ENCODE measurements around the gene RARRES2. TPM values are rescaled to one million over a fixed set of nuclear protein-coding genes. Genes with fewer than 3 reads are reported as not detected.
"Not testable (repeated sequence)": the region's sequence is repeated elsewhere in the genome, so short reads cannot be mapped to it uniquely, and the experiment has no call there.

The RARRES2 gene
- total RNA-seq, 4 donors from 2014 or later, result 143 to 193 (median 173) TPM

DNA sequence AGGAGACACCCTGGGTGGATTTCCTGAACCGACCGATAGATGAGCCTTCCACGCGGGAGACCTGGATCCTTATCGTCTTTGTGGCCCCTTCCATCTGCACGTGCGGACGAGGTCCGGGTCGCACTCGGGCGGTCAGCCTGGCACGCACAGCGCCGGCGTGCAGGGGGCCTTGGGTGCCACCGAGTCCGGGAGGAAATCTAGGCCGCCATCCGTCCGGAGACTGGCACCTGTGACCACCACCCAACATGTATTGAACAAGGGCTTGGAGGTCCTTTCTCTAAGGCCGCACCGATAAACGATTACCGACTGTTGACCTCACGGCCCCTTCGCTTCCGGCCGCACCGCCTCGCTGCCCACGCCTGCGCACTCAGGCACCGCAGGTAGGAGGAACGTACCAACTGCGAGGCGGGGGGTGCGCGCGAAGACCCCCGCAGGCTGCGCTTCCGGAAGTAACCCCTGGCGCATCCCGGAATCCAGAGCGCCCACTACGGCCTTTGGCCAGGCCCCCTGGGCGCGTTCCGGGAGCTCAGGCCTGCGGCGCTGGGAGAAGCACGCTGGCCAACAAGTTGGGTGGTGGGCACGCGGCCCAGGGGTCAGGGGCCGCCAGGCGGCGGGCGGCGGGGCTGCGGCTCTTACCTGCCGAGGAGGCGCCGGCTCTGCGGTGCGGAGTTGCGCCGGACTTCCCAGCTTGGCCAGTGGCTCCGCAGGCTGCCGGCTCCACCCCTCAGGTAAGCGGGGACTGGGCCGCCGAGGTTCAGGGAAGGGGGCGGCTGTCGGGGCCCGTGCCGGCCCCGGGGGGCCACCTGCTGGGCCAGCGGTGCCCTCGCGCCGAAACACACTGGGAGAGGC is 18.4 kb downstream of the RARRES2 start, which contains the start of the genes ACTR3C and LRRC61:
TSS of gene ACTR3C (minus strand) at position 713 of the 849 bp plus-strand sequence. CDS start 28,249 bp downstream, outside the sequence.
TSS of gene LRRC61 (plus strand) at position 523 of the 849 bp plus-strand sequence. CDS start 13,507 bp downstream, outside the sequence.
- intact Hi-C loops (cut with DNase I), result no loop called here
- Histone ChIP-seq H3K36me3 (peaks cover 0 to 27% (median 6%) of the 10 kb centered on the region in 4 donors), H3K4me1 (peaks cover 0 to 34% (median 29%) of the 10 kb centered on the region in 4 donors), H3K27me3 (no peaks in the 10 kb centered on the region), H3K27ac (replicated peaks in 1 of 4) (peak within 1 kb of the TSS; percentile 85 to 91 (median 88)), H3K4me3 (peak within 1 kb of the TSS; percentile 80 to 97 (median 88)), H3K9me3 (no peaks in the 10 kb centered on the region)
- 14% methylated on average over 8 of the region's 82 CpGs for WGBS
- no peak for DNase-seq (ENCODE audit: extremely low spot score)
- TF ChIP-seq, protein P1, sequence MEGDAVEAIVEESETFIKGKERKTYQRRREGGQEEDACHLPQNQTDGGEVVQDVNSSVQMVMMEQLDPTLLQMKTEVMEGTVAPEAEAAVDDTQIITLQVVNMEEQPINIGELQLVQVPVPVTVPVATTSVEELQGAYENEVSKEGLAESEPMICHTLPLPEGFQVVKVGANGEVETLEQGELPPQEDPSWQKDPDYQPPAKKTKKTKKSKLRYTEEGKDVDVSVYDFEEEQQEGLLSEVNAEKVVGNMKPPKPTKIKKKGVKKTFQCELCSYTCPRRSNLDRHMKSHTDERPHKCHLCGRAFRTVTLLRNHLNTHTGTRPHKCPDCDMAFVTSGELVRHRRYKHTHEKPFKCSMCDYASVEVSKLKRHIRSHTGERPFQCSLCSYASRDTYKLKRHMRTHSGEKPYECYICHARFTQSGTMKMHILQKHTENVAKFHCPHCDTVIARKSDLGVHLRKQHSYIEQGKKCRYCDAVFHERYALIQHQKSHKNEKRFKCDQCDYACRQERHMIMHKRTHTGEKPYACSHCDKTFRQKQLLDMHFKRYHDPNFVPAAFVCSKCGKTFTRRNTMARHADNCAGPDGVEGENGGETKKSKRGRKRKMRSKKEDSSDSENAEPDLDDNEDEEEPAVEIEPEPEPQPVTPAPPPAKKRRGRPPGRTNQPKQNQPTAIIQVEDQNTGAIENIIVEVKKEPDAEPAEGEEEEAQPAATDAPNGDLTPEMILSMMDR (IDR thresholded peaks at IDR 0.05), result no peak
- TF ChIP-seq POLR2AphosphoS5 (IDR thresholded peaks at IDR 0.05), result peak; percentile 25 to 54

DNA sequence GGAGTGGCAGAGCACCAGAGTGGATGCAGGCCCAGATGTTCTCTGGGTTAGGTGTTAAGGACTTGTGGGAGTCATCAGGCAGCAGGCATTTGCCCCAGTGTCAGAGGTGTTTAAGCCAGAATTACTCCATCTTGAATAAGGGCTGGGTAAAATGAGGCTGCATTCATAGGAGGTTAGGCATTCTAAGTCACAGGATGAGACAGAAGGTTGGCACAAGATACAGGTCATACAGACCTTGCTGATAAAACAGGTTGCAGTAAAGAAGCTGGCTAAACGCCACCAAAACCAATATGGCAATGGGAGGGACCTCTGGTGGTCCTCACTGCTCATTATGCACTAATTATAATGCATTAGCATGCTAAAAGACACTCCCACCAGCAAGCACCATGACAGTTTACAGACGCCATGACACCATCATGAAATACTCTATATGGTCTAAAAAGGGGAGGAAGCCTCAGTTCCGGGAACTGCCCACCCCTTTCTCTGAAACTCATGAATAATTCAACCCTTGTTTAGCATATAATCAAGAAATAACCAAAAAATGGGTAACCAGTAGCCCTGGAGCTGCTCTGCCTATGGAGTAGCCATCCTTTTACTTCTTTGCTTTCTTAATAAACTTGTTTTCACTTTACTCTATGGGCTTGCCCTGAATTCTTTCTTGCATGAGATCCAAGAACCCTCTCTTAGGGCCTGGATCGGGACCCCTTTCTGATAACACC is 19.2 kb downstream of the RARRES2 start:
- intact Hi-C loops (cut with DNase I), result no loop called here
- peaks cover 0 to 34% (median 29%) of the 10 kb centered on the region in 4 donors for H3K4me1 ChIP-seq
- H3K36me3 ChIP-seq, result peaks cover 0 to 19% (median 6%) of the 10 kb centered on the region in 4 donors
- TF ChIP-seq POLR2AphosphoS5 (IDR thresholded peaks at IDR 0.05) (no peak), EP300 (IDR thresholded peaks at IDR 0.05) (no peak)
- H3K27ac ChIP-seq (replicated peaks in 1 of 4), result peak overlapping the region in 3 of 4 donors; percentile 85 to 91 (median 90)
- H3K4me3 ChIP-seq, result peak overlapping the region; percentile 80 to 97 (median 88)
- 81% methylated on average over 4 of the region's 4 CpGs for WGBS
- H3K27me3 ChIP-seq, result no peaks in the 10 kb centered on the region
- DNase-seq (ENCODE audit: extremely low spot score), result no peak
- no peaks in the 10 kb centered on the region for H3K9me3 ChIP-seq

DNA sequence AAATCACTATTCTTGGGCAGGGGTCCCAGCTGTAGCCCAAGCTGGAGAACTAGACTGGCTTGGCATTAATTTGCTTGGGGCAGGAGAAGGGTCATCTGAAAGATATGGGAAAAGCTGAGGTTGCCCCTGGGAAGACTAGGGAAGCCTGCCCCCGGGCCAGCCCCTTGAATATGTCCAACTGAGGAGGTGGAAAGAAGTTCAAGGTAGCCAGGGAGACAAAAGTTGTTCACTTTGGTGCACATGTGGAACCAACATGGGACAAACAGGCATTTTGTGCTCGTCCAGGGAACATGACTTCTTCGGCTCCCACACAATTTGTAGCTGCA is 19.7 kb downstream of the RARRES2 start:
- intact Hi-C loops (cut with DNase I), result no loop called here
- H3K36me3 ChIP-seq, result peaks cover 0 to 14% (median 5%) of the 10 kb centered on the region in 4 donors
- no peak overlapping the region for H3K27ac ChIP-seq (replicated peaks in 1 of 4)
- 84% methylated on average over 3 of the region's 3 CpGs for WGBS
- H3K4me1 ChIP-seq, result peaks cover 0 to 34% (median 29%) of the 10 kb centered on the region in 4 donors
- H3K4me3 ChIP-seq, result no peak overlapping the region
- no peak for DNase-seq (ENCODE audit: extremely low spot score)
- H3K9me3 ChIP-seq, result no peaks in the 10 kb centered on the region
- H3K27me3 ChIP-seq, result no peaks in the 10 kb centered on the region
- TF ChIP-seq, protein P1 (IDR thresholded peaks at IDR 0.05), result no peak
- TF ChIP-seq POLR2A (IDR thresholded peaks at IDR 0.05; ENCODE audit: low read depth) (no peak), EP300 (IDR thresholded peaks at IDR 0.05) (no peak), POLR2AphosphoS5 (IDR thresholded peaks at IDR 0.05) (no peak)

DNA sequence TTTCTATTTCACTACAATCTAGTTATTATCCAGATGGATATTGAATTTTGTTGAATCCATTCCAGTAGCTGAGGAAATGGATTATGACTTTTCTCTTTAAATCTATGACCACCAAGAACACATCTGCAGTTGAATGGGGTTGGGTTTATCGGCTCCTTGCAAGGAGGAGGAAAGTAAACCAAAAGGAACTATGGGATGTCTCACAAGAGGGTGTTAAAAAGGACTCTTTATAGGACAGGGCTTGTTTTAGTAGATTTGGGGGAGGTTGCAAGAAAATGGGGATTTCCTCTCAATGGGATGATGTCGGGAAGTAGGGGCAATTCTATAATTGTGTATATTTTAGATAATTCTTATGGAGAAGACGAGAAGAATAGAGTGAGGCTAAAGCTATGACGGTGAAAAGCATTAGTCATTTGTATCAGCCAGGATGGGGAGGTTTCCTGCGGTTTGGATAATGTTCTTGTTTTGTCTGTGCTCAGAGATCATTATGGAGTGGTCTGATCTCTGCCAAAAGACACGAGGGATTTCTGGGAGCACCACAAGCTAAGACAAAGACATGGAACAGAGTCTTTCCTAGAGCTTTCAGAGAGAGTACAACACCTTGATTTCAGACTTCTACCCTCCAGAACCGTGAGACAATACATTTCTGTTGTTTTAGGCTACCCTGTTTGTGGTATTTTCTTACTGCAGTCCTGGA is 23.5 kb downstream of the RARRES2 start:
- no peak for DNase-seq (ENCODE audit: extremely low spot score)
- intact Hi-C loops (cut with DNase I), result no loop called here

DNA sequence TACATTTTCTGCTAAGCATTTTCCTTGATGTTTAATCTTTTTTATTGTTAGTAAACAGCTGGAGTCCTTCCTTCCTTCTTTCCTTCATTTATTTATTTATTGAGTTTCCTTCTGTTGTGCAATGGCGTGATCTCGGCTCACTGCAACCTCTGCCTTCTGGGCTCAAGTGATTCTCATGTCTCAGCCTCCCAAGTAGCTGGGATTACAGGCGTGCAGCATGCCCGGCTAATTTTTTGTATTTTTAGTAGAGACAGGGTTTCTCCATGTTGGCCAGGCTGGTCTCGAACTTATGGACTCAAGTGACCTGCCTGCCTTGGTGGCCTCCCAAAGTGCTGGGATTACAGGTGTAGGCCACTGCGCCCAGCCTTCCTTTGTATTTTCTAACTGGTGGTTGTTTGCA is 24.4 kb downstream of the RARRES2 start:
- intact Hi-C loops (cut with DNase I); H3K9me3 ChIP-seq; H3K27ac ChIP-seq (replicated peaks in 1 of 4); H3K4me1 ChIP-seq; DNase-seq (ENCODE audit: extremely low spot score); H3K27me3 ChIP-seq; H3K36me3 ChIP-seq; H3K4me3 ChIP-seq: not testable (repeated sequence)
- 92% methylated on average over 6 of the region's 6 CpGs for WGBS

More for the DNA sequence above, 23.5 kb downstream of the RARRES2 start:
- Histone ChIP-seq H3K27me3 (no peaks in the 10 kb centered on the region), H3K36me3 (no peaks in the 10 kb centered on the region), H3K4me1 (peaks cover 0 to 10% (median 8%) of the 10 kb centered on the region in 4 donors), H3K4me3 (no peak overlapping the region), H3K9me3 (no peaks in the 10 kb centered on the region), H3K27ac (replicated peaks in 1 of 4) (no peak overlapping the region)
- TF ChIP-seq POLR2AphosphoS5 (IDR thresholded peaks at IDR 0.05) (no peak), EP300 (IDR thresholded peaks at IDR 0.05) (no peak), POLR2A (IDR thresholded peaks at IDR 0.05; ENCODE audit: low read depth) (no peak)
- TF ChIP-seq, protein P1 (IDR thresholded peaks at IDR 0.05), result no peak
- WGBS, result 67% methylated on average over 7 of the region's 7 CpGs

Measured in esophagus muscularis mucosa (tissue), 4 donors.